ENCODE results near the gene ZNF593. TPM values are rescaled to one million over a fixed set of nuclear protein-coding genes. Genes with fewer than 3 reads are reported as not detected.

Gene ZNF593
- total and polyA plus RNA-seq, 8 donors = 10.6 to 138 (median 74.1) TPM; not detected in 1

DNA sequence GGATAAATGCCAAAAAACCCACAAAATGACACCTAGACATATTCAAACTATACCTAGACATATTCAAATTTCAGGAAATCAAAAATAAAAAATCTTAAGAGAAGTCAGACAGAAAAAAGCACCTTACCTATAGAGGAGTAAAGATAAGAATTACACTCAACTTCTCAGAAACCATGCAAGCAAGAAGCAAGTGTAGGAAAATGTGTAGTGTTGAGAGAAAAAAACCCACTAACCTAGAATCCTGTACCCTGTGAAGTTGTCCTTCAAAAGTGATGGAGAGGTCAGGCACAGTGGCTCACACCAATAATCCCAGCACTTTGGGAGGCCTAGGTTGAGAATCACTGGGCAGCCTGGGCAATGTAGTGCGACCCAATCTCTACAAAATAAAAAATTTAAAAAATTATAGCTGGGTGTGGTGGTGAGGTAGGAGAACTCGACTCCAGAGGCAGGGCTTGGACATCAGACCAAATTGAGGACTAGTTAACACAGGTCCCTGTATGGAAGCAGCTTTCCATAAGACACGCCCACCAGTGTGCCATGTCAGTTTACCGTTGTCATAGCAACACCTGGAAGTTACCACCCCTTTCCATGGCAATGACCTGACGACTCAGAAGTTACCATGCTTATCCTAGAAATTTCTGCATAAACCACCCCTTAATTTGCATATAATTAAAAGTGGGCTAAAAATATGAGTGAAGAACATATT lies 37.4 kb upstream of the ZNF593 start:
- H3K4me3 ChIP-seq = no peak overlapping the region
- no peak for TF ChIP-seq POLR2A (IDR thresholded peaks at IDR 0.05)
- no peak for TF ChIP-seq POLR2AphosphoS5 (IDR thresholded peaks at IDR 0.05)
- TF ChIP-seq, protein P1, sequence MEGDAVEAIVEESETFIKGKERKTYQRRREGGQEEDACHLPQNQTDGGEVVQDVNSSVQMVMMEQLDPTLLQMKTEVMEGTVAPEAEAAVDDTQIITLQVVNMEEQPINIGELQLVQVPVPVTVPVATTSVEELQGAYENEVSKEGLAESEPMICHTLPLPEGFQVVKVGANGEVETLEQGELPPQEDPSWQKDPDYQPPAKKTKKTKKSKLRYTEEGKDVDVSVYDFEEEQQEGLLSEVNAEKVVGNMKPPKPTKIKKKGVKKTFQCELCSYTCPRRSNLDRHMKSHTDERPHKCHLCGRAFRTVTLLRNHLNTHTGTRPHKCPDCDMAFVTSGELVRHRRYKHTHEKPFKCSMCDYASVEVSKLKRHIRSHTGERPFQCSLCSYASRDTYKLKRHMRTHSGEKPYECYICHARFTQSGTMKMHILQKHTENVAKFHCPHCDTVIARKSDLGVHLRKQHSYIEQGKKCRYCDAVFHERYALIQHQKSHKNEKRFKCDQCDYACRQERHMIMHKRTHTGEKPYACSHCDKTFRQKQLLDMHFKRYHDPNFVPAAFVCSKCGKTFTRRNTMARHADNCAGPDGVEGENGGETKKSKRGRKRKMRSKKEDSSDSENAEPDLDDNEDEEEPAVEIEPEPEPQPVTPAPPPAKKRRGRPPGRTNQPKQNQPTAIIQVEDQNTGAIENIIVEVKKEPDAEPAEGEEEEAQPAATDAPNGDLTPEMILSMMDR (IDR thresholded peaks at IDR 0.05) = no peak
- no peak for TF ChIP-seq EP300 (IDR thresholded peaks at IDR 0.05)
- WGBS, 5 donors = 80 to 87% (median 81%) methylated on average over 5 of the region's 5 CpGs
- H3K27ac ChIP-seq = no peak overlapping the region
- peaks cover 4 to 13% (median 11%) of the 10 kb centered on the region in 4 donors for H3K4me1 ChIP-seq
- intact Hi-C loops (cut with DNase I; ENCODE audit: low total_unique reads) = no loop called here
- no peak for DNase-seq
- peaks cover 0 to 7% (median 0%) of the 10 kb centered on the region in 3 donors for H3K27me3 ChIP-seq
- no peaks in the 10 kb centered on the region for H3K9me3 ChIP-seq
- no peaks in the 10 kb centered on the region for H3K36me3 ChIP-seq

GRCh38 chr1:26132834-26133167 lies 36.9 kb upstream of the ZNF593 start:
- no peak overlapping the region for H3K27ac ChIP-seq
- peaks cover 0 to 7% (median 0%) of the 10 kb centered on the region in 3 donors for H3K27me3 ChIP-seq
- H3K9me3 ChIP-seq = no peaks in the 10 kb centered on the region
- no peak for DNase-seq
- H3K36me3 ChIP-seq = no peaks in the 10 kb centered on the region
- H3K4me3 ChIP-seq = no peak overlapping the region
- peaks cover 0 to 8% (median 6%) of the 10 kb centered on the region in 4 donors for H3K4me1 ChIP-seq
- 81 to 100% (median 93%) methylated on average over 2 of the region's 2 CpGs for WGBS, 5 donors
- intact Hi-C loops (cut with DNase I; ENCODE audit: low total_unique reads) = no loop called here
- TF ChIP-seq, protein P1 (IDR thresholded peaks at IDR 0.05) = no peak
- no peak for TF ChIP-seq POLR2AphosphoS5 (IDR thresholded peaks at IDR 0.05)
- no peak for TF ChIP-seq POLR2A (IDR thresholded peaks at IDR 0.05)
- TF ChIP-seq EP300 (IDR thresholded peaks at IDR 0.05) = no peak

GRCh38 chr1:26134466-26134865 lies 35.2 kb upstream of the ZNF593 start:
- Histone ChIP-seq H3K27ac (no peak overlapping the region), H3K27me3 (peaks cover 0 to 7% (median 0%) of the 10 kb centered on the region in 3 donors), H3K36me3 (no peaks in the 10 kb centered on the region), H3K9me3 (no peaks in the 10 kb centered on the region), H3K4me3 (no peak overlapping the region), H3K4me1 (no peaks in the 10 kb centered on the region)
- WGBS, 5 donors = 86 to 98% (median 96%) methylated on average over 3 of the region's 3 CpGs
- no peak for DNase-seq
- intact Hi-C loops (cut with DNase I; ENCODE audit: low total_unique reads) = no loop called here
- TF ChIP-seq POLR2AphosphoS5 (IDR thresholded peaks at IDR 0.05) = no peak
- no peak for TF ChIP-seq EP300 (IDR thresholded peaks at IDR 0.05)
- no peak for TF ChIP-seq POLR2A (IDR thresholded peaks at IDR 0.05)
- TF ChIP-seq, protein P1 (IDR thresholded peaks at IDR 0.05) = no peak

DNA sequence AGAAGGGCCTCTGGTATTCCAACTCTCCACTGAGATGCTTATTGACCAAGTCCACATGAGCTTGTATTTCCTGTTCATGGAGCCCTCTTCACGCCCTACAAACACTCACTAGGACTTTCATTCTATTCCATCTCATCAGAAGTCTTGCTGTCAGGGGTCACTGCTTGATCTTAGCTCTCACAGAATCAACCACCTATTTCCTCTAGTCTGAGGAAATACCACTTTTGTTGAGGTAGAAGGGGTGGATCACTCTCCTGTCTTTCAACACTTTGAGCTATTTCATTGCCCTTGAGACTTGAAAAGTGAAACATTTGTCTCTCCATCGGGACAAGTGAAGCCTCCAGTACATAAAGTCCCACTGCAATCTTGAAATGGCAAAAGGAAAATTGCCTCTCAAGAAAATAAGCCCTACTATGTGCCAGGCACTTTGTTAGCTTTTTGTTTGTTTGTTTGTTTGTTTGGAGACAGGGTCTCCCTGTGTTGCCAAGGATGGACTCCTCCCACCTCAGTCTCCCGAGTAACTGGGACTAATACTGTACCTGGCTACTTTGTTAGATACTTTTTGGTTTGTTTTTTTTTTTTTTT lies 30.6 kb upstream of the ZNF593 start:
- Histone ChIP-seq H3K27me3 (no peaks in the 10 kb centered on the region), H3K36me3 (no peaks in the 10 kb centered on the region), H3K4me3 (no peak overlapping the region), H3K4me1 (no peaks in the 10 kb centered on the region), H3K9me3 (no peaks in the 10 kb centered on the region), H3K27ac (no peak overlapping the region)
- intact Hi-C loops (cut with DNase I; ENCODE audit: low total_unique reads) = no loop called here
- DNase-seq = no peak
- WGBS, 5 donors = 59 to 73% (median 69%) methylated on average over 3 of the region's 3 CpGs
- TF ChIP-seq, protein P1 (IDR thresholded peaks at IDR 0.05) = no peak
- TF ChIP-seq EP300 (IDR thresholded peaks at IDR 0.05) (no peak), POLR2A (IDR thresholded peaks at IDR 0.05) (no peak), POLR2AphosphoS5 (IDR thresholded peaks at IDR 0.05) (no peak)

All from stomach (tissue), 9 donors.